HG03135 (cell line): ENCODE data around the gene CALML6.

ENCODE experiments used
- ATAC-seq: cut with Tn5 transposase; IDR thresholded peaks from one replicate; pipeline ENCODE4 v1.9.1; 2021; ENCODE audit warnings: mild to moderate bottlenecking, moderate library complexity; ENCODE audit not compliant: unreplicated experiment

The CALML6 gene

GRCh38 chr1:1941868-1942752 lies 27.1 kb downstream of the CALML6 start:
- ATAC-seq = no peak

DNA sequence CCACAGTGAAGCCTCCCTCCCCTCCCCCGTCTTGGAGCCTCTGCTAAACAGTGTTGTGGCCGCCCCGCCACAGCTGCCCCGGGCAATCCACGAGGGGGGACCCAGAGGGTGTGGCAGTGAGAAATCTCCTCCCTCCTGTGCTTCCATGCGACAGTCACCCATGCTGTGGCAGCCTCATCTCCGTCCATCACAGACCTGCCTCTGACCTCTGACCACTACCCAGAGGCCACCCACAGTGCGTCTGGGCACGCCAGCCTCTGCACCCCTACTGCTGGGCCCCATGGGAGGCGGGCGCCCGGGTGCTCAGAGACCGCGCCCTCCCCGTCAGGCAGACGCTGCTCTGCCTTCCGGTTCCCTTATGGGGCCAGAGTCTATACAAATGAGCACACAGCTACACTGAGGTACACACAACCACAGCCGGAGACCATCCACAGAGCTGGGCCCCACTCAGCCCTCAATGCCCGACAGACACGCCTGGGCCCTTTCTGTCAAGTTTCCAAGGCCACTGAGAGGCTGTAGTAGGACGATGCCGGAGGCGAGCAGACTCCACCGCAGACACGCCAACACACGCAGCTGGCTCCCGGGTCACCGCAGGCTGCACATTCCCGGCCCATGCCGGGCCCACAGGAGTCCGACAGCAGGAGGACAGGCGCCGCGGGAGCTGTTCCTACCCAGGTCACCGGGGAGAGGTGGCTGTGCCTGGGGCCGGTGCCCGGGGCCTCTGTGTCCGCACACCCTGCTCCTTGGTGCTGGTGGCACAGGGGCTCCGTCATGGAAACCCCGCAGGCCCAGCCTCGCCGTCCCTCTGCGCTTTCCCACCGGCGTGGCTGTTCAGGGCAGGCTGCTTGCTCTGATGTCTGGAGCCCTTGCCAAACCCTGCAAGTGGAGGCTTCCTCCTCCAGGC lies 27.9 kb downstream of the CALML6 start:
- no peak for ATAC-seq

GRCh38 chr1:1943834-1944570 lies 28.9 kb downstream of the CALML6 start:
- no peak for ATAC-seq

DNA sequence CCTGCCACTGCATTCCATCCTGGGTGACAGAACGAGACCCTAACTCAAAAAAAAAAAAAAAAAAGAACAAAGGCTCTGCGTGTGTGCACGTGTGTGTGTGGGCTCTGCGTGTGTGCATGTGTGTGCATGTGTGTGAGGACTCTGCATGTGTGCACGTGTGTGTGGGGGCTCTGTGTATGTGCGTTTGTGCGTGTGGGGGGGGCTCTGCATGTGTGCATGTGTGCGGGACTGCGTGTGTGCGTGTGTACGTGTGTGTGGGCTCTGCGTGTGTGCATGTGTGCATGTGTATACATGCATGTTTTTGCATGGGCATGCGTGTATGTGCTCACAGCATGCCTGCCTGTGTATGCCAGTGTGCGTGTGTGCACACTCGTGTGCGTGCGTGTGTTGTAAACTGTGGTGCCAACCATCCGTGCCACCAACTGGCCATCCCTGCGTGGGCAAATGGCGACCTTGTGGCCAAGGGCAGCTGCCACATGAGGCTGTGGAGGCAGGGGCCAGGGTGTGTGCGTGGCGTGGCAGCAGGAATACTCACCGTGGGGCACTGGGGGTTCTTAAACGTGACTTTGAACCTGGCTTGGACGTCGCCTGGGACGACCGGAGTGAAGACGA lies 30.8 kb downstream of the CALML6 start:
- ATAC-seq = no peak

DNA sequence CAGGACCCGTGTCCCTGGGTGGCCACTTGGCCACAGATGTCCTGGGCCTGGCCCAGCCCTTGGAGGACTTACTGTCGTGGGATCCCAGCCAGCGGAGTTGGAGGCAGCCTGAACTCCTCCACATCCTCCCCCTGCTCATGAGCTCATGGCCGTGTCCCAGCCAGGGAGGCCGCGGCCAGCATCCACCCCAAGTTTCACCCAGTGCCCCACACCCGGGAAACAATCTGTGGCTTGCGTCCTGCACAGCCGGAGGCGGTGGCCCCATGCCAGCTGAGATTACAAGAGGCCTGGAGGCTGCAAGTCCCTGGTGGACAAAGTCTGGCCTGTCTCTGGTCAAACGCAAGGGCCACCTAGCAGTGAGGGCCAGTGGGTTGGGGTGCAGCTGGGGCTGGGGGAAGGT lies 31.5 kb downstream of the CALML6 start:
- ATAC-seq = no peak

- ATAC-seq = no peak
Observed at GRCh38 chr1:1947493-1947892, 32.4 kb downstream of the CALML6 start.

- no peak for ATAC-seq
Observed at GRCh38 chr1:1948783-1949182, 33.7 kb downstream of the CALML6 start.

- no peak for ATAC-seq
Observed at GRCh38 chr1:1950940-1951339, 35.9 kb downstream of the CALML6 start.

GRCh38 chr1:1954015-1954414 lies 39.0 kb downstream of the CALML6 start:
- no peak for ATAC-seq

- no peak for ATAC-seq
Observed at GRCh38 chr1:1954831-1955441, 39.9 kb downstream of the CALML6 start.

- no peak for ATAC-seq
Observed at GRCh38 chr1:1955621-1956094, 40.6 kb downstream of the CALML6 start.

DNA sequence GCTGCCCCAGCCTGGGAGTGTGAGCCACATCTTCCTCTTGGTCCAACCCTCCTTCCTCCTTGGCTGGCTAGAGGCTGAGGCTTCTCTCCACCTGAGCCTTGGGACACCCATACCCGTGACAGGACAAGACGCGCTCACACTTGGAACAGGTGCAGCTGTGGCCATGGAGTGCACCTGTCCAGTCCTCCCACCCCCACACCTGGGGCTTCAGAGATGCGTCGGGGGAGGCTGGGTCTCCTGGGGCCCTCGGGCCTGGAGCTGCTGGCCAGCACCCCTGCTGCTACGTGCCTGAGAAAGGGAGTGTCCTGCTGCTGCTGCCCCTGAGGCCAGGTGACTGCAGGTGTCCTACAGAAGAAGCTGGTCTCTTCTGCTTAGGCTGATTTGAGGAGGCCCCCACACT lies 41.0 kb downstream of the CALML6 start:
- ATAC-seq = no peak

GRCh38 chr1:1956586-1957532 lies 41.8 kb downstream of the CALML6 start:
- no peak for ATAC-seq

DNA sequence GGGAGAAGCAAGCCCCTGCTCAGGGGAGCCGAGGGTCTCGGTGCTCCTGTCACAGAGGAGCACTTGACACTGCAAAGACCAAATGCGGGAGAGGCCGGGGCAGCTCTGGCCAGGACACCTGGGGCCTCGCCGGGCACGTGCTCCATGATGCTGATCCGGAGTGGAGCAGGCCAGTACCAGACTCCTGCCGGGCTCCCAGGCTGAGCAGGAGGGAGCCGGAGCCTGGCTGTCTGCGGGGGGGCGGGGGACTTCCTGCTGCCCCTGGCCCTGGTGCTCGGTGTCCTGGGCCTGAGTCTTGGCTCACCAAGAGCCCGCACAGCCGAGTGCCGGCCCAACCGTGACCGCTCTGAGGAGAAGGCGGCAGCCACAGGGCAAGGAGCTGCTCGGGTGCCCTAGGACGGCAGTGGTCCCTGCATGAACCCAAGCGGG lies 42.5 kb downstream of the CALML6 start:
- no peak for ATAC-seq

DNA sequence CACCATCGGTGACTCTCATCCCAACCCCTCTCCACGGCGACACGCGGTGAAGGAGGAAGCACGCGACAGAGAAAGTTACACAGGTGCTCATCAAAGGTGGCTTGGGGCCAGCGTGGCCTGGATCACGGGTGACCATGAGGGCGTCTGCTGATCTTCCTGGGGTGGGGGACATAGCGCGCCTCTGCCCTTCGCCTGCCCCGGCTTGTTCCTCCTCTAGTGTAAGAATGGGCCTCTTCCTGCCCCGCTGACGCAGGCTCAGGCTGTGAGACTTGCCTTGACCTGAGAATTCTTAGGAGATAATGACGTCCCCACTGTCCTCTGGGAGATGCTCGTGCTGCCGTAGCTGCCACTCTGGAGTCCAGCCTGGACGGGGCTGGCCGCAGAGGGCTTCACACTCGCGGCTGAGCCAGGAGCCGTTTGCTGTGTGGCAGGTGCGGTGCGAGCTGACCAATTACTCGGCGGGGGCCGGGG lies 43.0 kb downstream of the CALML6 start:
- ATAC-seq = no peak

GRCh38 chr1:1959459-1959839 lies 44.4 kb downstream of the CALML6 start:
- no peak for ATAC-seq

DNA sequence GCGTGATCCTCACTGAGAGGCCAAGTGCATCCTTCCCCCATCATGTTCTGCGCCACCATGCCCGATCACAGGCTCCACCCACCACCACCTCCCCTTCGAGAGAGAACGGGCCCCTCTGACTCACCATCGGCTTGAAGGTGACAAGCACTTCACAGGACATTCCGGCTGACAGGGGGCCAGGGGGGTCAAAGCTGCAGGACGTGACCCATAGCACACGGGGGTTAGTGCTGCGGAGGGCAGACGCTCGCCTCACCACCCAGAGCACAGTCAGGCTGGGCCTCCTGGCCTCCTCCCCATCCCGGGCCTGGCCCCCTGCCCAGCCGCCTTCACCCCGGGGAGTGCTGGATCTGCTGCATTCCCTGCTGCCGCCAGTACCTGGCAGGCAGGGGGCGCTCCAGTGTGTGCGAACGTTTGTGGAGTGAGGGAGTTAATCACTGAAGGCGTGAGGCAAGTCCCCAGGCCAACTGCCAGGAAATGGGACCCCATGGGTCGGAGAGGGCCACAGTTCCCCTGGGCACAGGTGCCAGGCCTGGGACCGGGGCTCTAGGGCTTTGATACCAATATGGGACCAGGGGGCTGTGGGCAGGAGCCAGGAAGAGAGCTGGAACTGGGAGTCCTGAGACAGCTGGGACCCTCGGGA lies 44.9 kb downstream of the CALML6 start:
- ATAC-seq = no peak

GRCh38 chr1:1960480-1961196 lies 45.6 kb downstream of the CALML6 start:
- no peak for ATAC-seq
